HG02970 (cell line): ENCODE results near the gene GOT1.

ENCODE experiments used
- ATAC-seq: cut with Tn5 transposase; IDR thresholded peaks from one replicate; pipeline ENCODE4 v1.9.1; 2021; ENCODE audit warnings: mild to moderate bottlenecking, moderate library complexity, moderate number of reproducible peaks; ENCODE audit not compliant: unreplicated experiment, low FRiP score

The GOT1 gene

GRCh38 chr10:99365736-99366135 is 64.7 kb downstream of the GOT1 start:
- ATAC-seq, result no peak

DNA sequence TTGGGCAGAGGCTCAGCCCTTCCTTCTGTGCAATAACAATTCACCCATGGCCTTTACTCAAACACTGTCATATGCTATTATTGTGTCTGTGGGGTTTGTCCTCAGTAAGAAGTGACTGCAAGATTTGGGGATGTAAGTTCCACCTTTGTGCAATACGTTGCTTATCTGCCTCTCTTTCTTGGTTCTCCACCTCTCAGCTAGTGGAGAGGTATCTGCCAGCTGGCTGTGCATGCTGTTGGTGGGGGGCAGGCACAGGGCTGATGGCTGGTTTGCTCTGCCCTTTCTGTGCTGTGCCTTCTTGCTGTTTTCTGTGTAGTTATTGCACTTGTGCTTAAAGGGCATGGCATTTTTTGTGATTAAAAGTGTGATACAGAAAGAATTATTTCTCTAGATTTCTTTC is 65.1 kb downstream of the GOT1 start:
- ATAC-seq, result no peak

DNA sequence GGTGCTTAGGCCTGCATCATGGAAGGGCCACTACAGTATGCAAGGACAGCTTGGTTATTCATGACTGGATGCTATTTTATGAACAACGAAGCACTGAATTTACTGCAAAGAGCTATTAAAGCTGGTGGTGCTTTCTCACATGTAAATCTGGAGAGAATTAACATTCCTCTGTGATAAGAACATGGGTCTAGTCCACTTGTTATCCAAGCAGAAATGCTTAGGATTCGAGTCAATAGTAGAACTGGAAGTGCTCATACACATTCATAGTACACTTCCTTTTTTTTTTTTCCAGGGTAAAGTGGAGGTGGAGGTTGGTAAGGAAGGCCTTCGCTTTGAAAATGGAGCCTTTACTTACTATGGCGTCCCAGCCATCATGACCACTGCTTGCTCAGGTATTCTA is 66.3 kb downstream of the GOT1 start:
- no peak for ATAC-seq

DNA sequence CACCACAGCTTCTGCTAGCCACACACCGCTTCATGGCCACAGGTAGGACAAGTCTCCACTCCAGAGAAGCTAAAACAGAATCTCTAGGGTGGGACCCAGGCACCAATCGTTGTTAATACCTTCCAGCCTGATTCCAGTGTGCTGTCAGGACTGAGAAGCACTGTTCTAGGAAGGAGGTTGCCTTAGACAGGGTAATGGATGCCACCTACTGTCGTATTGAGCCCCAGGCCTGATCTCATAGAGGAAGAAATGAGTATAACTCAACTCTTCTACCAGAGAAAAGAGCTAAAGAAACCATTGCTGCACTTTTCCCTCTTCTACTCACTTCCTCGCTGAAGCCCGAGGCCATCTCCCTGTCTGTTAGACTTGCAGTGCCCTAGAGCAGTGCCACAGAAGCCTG is 69.5 kb downstream of the GOT1 start:
- no peak for ATAC-seq

DNA sequence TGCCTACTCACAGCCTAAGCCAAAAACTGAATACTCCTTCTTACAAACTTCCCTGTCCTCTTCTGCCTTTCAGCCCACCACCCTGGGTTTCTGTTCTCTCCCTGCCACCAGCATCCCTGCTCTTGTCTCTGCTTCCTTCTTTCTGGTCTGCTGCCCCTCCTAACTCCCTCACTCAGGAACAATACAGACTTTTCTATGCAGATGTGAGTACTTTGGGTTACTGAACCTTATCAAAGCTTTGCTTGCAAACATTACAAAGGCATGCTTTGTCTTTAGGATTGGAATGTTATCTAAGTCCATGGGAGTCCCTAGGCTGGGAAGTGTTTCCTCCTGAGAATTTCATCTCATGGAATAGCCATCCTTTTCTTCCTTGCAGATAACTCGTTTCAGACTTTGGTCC is 72.3 kb downstream of the GOT1 start:
- ATAC-seq, result no peak

DNA sequence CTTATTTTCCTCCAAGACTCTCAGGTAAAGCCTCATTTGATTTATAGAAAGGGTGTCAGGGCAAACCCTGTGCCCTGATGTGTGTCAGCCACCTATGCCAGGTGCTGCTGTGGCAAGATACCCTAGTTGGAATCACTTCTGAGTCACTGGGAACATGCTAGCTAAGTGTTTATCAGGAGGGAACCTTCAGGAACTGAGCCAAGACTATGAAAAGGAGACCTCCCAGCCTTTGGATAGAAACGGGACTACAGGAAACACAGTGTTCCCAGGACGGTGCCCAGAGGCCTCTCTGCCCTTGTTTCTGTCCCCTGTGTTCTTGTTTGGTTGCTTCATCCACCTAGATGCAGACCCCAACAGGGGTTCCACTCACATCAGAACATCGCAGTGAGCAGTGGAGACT is 72.7 kb downstream of the GOT1 start:
- no peak for ATAC-seq

- no peak for ATAC-seq
Measured at GRCh38 chr10:99353182-99353581, 77.2 kb downstream of the GOT1 start.

DNA sequence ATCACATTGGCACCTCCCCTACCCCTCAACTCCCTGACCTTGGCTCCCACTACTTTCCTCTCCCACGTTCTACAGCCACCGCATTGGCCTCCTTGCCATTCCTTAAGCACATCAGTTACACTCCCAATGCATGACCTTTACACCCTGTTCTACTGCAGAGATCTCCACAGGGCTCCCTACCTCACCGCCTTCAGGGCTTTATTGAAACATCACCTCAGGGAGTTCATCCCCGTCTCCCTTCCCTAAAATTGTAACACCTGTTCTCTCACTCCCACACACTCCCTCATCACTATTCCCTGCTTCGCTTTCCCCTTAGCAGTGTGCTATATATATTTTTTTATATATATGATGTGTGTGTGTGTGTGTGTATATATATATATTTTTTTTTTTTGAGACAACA is 82.8 kb downstream of the GOT1 start:
- ATAC-seq, result no peak
